Loucy (cell line): ENCODE measurements around the gene TXNDC11.

Experiments used
- H2AFZ ChIP-seq: fragments of 200-600 bp; sonication (generic); 2 replicates; pipeline ENCODE4 v1.6.0; 2016; ENCODE audit warnings: antibody characterized with exemption, mild to moderate bottlenecking, low read length, moderate library complexity
- H3F3A ChIP-seq: fragments of 200-600 bp; 2 replicates; pipeline ENCODE4 v1.6.0; 2016; ENCODE audit warnings: antibody characterized with exemption, low read depth, mild to moderate bottlenecking
- H3K27me3 ChIP-seq: fragments of 200-600 bp; sonication (generic); 2 replicates; pipeline ENCODE4 v1.6.1; 2014; ENCODE audit warnings: low read length, mild to moderate bottlenecking; ENCODE audit not compliant: insufficient read depth, poor library complexity, severe bottlenecking
- H3K36me3 ChIP-seq: fragments of 200-600 bp; sonication (generic); 2 replicates; pipeline ENCODE4 v1.6.1; 2016; ENCODE audit warnings: low read length; ENCODE audit not compliant: insufficient read depth
- H3K4me1 ChIP-seq: fragments of 200-600 bp; sonication (generic); 2 replicates; pipeline ENCODE4 v1.5.1; 2014; ENCODE audit warnings: low read length, mild to moderate bottlenecking; ENCODE audit not compliant: insufficient read depth, poor library complexity, severe bottlenecking
- H3K4me2 ChIP-seq: fragments of 200-600 bp; sonication (generic); 2 replicates; pipeline ENCODE4 v1.6.0; 2014; ENCODE audit warnings: antibody characterized with exemption, low read length, low read depth, mild to moderate bottlenecking; ENCODE audit not compliant: poor library complexity, severe bottlenecking
- H3K4me3 ChIP-seq: fragments of 200-600 bp; sonication (generic); 2 replicates; pipeline ENCODE4 v1.5.1; 2014; ENCODE audit warnings: low read length, mild to moderate bottlenecking, mixed read lengths; ENCODE audit not compliant: poor library complexity, severe bottlenecking
- H3K79me2 ChIP-seq: fragments of 200-600 bp; sonication (generic); 2 replicates; pipeline ENCODE4 v1.6.1; 2014; ENCODE audit warnings: low read length; ENCODE audit not compliant: insufficient read depth
- H3K9ac ChIP-seq: fragments of 200-600 bp; sonication (generic); 2 replicates; pipeline ENCODE4 v1.6.0; 2014; ENCODE audit warnings: mild to moderate bottlenecking, low read depth, low read length, moderate library complexity; ENCODE audit not compliant: poor library complexity, severe bottlenecking
- H3K9me2 ChIP-seq: fragments of 200-600 bp; sonication (generic); replicated peaks from 2 replicates; pipeline ENCODE4 v1.6.1; 2016; ENCODE audit warnings: low read depth, low read length, mixed read lengths
- H3K9me3 ChIP-seq: fragments of 200-600 bp; sonication (generic); 2 replicates; pipeline ENCODE4 v1.6.1; 2014; ENCODE audit warnings: mild to moderate bottlenecking, antibody characterized with exemption, low read length, low read depth; ENCODE audit not compliant: insufficient read depth
- H4K20me1 ChIP-seq: fragments of 200-600 bp; sonication (generic); 2 replicates; pipeline ENCODE4 v1.6.0; 2014; ENCODE audit warnings: antibody characterized with exemption, low read length, mild to moderate bottlenecking; ENCODE audit not compliant: insufficient read depth, poor library complexity, severe bottlenecking
- CTCF ChIP-seq: fragments of 200-600 bp; sonication (generic); conservative IDR thresholded peaks from 2 replicates; pipeline ENCODE4 v1.5.1; 2014; ENCODE audit warnings: mild to moderate bottlenecking, antibody characterized with exemption, low read length
- EZH2phosphoT487 ChIP-seq: fragments of 200-600 bp; IDR thresholded peaks from 2 replicates; pipeline ENCODE4 v1.6.1; 2018; ENCODE audit warnings: antibody characterized with exemption, mild to moderate bottlenecking, moderate library complexity, borderline replicate concordance

The TXNDC11 gene

DNA sequence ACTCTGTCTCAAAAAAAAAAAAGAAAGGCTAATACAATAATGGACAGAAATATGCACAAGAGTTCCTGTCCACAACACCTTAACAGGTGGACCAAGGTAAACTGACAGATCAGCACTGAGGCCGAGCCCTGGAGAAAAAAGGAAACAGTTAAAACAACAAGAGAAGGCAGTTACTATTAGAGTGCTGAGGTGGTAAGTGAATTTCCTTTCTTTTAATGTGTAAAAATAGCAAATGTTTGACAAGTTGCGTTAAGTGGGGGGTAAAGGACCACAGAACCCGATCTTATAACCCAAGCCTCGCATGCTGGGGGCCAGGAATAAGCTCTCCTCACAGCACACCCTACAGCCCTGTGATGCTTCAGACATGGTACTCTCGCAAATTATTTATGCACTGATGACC is 24.8 kb downstream of the TXNDC11 start:
- H3K4me2 ChIP-seq: peak overlapping the region; percentile 53

DNA sequence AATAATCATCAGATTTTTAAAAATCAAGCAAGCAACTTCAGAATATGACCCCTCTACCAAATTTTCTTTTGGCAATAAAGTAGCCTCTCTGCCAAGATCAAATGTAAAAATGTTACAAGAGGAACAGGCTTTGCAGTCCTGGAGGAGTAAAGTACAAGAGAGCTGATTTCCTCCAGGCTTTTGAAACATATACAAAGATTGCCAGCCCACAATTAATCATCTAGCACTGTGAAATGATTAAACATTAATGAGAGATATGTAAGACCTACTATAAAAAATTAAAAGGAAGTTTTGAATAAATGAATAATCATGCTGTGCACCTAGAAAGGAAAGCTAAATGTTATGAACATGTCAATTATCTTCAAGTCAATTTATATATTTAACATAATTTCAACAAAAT is 26.3 kb downstream of the TXNDC11 start:
- H3K36me3 ChIP-seq: peaks cover 13% of the 10 kb centered on the region; the same call in 1 of the 2 replicates

More for the DNA sequence above, 24.8 kb downstream of the TXNDC11 start:
- no peak overlapping the region for H3K4me3 ChIP-seq
- no peaks in the 10 kb centered on the region for H3K9me3 ChIP-seq
- H3F3A ChIP-seq: no peaks in the 10 kb centered on the region
- no peaks in the 10 kb centered on the region for H3K27me3 ChIP-seq
- peaks cover 9% of the 10 kb centered on the region for H3K4me1 ChIP-seq
- no peak overlapping the region for H3K9ac ChIP-seq
- H4K20me1 ChIP-seq: no peaks in the 10 kb centered on the region
- H3K36me3 ChIP-seq: peaks cover 8% of the 10 kb centered on the region; the same call in 1 of the 2 replicates
- no peak overlapping the region for H2AFZ ChIP-seq
- no peaks in the 10 kb centered on the region for H3K79me2 ChIP-seq
- H3K9me2 ChIP-seq: no peaks in the 10 kb centered on the region
- no peak for TF ChIP-seq EZH2phosphoT487
- TF ChIP-seq CTCF: no peak

DNA sequence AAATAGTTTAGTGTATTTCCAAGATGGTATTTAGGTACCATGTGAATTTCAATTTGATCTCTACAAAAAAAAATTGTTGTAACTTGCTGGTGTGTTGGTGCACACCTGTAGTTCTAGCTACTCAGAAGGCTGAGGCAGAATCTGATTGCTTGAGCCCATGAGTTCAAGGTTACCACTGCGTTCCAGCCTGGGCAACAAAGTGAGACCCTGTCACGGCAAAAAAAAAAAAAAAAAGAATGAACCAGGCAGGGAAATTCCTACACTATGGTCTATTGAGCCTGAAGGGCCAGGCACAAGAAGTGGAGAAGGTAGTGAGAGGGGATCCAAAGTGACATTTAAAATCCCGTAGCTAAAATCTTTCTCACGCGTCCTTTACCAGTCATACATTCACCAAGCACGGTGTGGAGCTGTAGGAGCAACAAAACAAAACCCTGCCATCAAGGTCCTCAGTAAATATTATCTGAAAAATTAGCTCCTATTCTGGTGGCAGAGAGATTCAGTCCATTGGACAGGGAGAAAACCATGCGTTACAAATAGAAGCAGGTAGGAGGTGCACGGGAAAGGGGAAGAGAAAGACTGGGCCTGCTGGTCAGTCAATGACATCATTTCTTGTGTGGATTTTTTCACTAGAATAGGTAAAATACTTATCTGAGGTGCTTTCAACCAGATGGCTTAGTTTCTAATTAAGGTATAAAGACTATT is 27.3 kb downstream of the TXNDC11 start:
- H2AFZ ChIP-seq: no peak overlapping the region
- no peaks in the 10 kb centered on the region for H4K20me1 ChIP-seq
- H3K9me2 ChIP-seq: no peaks in the 10 kb centered on the region
- no peak overlapping the region for H3K4me2 ChIP-seq
- H3K9me3 ChIP-seq: no peaks in the 10 kb centered on the region
- no peak overlapping the region for H3K9ac ChIP-seq
- TF ChIP-seq CTCF (no peak), EZH2phosphoT487 (no peak)
- H3K79me2 ChIP-seq: no peaks in the 10 kb centered on the region
- H3K36me3 ChIP-seq: peaks cover 13% of the 10 kb centered on the region; the same call in 1 of the 2 replicates
- H3K27me3 ChIP-seq: no peaks in the 10 kb centered on the region
- H3F3A ChIP-seq: no peaks in the 10 kb centered on the region
- H3K4me3 ChIP-seq: no peak overlapping the region
- peaks cover 9% of the 10 kb centered on the region for H3K4me1 ChIP-seq

More for the DNA sequence above, 26.3 kb downstream of the TXNDC11 start:
- Histone ChIP-seq H3K4me3 (no peak overlapping the region), H4K20me1 (no peaks in the 10 kb centered on the region), H3K4me1 (peaks cover 9% of the 10 kb centered on the region), H3K9me2 (no peaks in the 10 kb centered on the region), H3F3A (no peaks in the 10 kb centered on the region), H3K9ac (no peak overlapping the region), H2AFZ (no peak overlapping the region), H3K27me3 (no peaks in the 10 kb centered on the region), H3K4me2 (no peak overlapping the region), H3K9me3 (no peaks in the 10 kb centered on the region), H3K79me2 (no peaks in the 10 kb centered on the region)
- TF ChIP-seq EZH2phosphoT487 (no peak), CTCF (no peak)
